HepG2 (cell line): ENCODE results near the gene TIAM2.
A peak's percentile ranks its signal among the peaks of the same experiment; 100 is the strongest.

Experiments
- ARNTL ChIP-seq: sonication (generic); formaldehyde crosslinking; IDR thresholded peaks from 2 replicates; pipeline ENCODE4 v1.4.0; 2020; ENCODE audit warnings: mild to moderate bottlenecking, missing genetic modification reagents
- CREB1 ChIP-seq, 2 experiments: fragments of 450-650 bp in 1 of 2; IDR thresholded peaks; 2 replicates each; pipeline ENCODE4 v1.6.1; 2016 to 2017; ENCODE audit warnings: control low read depth in 1 of 2, mild to moderate bottlenecking in 1 of 2, missing compliant biosample characterization in 1 of 2, missing genetic modification characterization in 1 of 2
- EP300 ChIP-seq, 3 experiments: sonication (generic) in 1 of 3; formaldehyde crosslinking in 1 of 3; IDR thresholded peaks; 2 replicates each; pipeline versions ENCODE4 v1.5.1 to v1.6.1; 2011 to 2020; ENCODE audit warnings: low read depth in 2 of 3, low read length in 2 of 3, borderline replicate concordance in 1 of 3, improper control_type of control experiment in 1 of 3, mild to moderate bottlenecking in 1 of 3, missing genetic modification reagents in 1 of 3, moderate library complexity in 1 of 3
- MAFK ChIP-seq, 2 experiments: IDR thresholded peaks in 1 of 2; conservative IDR thresholded peaks in 1 of 2; 2 replicates each; pipeline ENCODE4 v1.6.1; 2011; ENCODE audit warnings: improper control_type of control experiment in 2 of 2, low read length in 2 of 2
- POLR2A ChIP-seq, 2 experiments: IDR thresholded peaks; 2 replicates each; pipeline ENCODE4 v1.6.1; 2011; ENCODE audit warnings: low read depth in 2 of 2, low read length in 2 of 2, mild to moderate bottlenecking in 1 of 2, moderate library complexity in 1 of 2; ENCODE audit not compliant: insufficient read depth in 1 of 2
- REXO4 ChIP-seq: sonication (generic); formaldehyde crosslinking; IDR thresholded peaks from 2 replicates; pipeline ENCODE4 v1.8.0; 2022; ENCODE audit warnings: missing genetic modification reagents, mild to moderate bottlenecking, borderline replicate concordance
- ZNF180 ChIP-seq: sonication (generic); formaldehyde crosslinking; IDR thresholded peaks from 2 replicates; pipeline ENCODE4 v1.4.0; 2020; ENCODE audit warnings: low read depth, missing genetic modification reagents, borderline replicate concordance
- ZNF234 ChIP-seq: sonication (generic); formaldehyde crosslinking; conservative IDR thresholded peaks from 2 replicates; pipeline ENCODE4 v1.5.1; 2020; ENCODE audit warnings: mild to moderate bottlenecking, missing genetic modification reagents
- TF ChIP-seq, protein P1 (sequence below): sonication (generic); formaldehyde crosslinking; conservative IDR thresholded peaks from 2 replicates; pipeline ENCODE4 v1.8.1; 2023; ENCODE audit warnings: missing genetic modification reagents
- TF ChIP-seq, protein P2 (sequence below): sonication (generic); formaldehyde crosslinking; IDR thresholded peaks from 2 replicates; pipeline ENCODE4 v1.5.1; 2020; ENCODE audit warnings: mild to moderate bottlenecking, missing genetic modification reagents, moderate library complexity
- TF ChIP-seq, protein P3 (sequence below): sonication (generic); formaldehyde crosslinking; IDR thresholded peaks from 2 replicates; pipeline ENCODE4 v1.4.0; 2020; ENCODE audit warnings: missing genetic modification reagents

DNA sequence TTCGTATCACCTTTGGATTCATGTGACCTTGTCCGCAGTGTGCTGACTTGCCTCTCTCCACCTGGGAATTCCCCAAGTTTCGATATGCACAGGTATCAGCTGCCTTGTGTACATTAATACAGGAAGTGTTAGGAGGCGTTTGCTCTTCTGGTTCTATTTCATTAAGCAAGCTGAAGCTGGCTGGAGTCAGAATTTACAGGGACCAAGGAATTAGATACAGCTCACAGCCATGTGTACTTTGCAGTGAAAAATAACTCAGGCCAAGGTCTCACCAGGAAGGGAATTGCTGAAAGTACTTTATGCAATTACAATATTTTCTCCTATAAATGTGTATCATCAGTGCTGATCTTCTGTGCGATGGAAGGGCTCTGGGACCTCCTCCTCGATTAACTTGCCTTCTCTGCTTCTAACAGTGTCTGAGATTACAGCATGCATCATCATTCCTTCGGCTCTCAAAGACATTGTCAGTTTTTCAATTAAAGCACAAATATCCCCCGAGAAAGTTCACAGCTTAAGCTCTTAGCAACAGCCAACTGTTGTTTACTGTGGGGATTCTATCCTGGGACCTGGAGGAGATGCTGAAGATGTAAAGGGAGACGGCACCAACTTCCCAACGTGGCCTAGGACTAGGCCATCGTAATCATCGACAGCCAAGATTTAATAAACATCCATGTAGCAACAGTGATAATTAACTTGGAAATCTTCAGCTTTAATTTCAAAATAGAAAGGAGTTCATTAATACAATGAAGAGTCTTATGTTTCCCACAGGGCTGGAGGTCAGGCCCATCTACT, 13.8 kb upstream of the TIAM2 start:
- TF ChIP-seq CREB1 (IDR thresholded peaks at IDR 0.05) (no peak), CREB1 (CRISPR knock-in tag; IDR thresholded peaks at IDR 0.05) (no peak), POLR2A (IDR thresholded peaks at IDR 0.05; ENCODE audit: insufficient read depth in 1 of 2, low read depth in 2 of 2, low read length in 2 of 2) (no peak), ZNF234 (no peak), REXO4 (CRISPR knock-in tag) (no peak), ZNF180 (no peak), MAFK (conservative IDR thresholded peaks at IDR 0.05 in 1 of 2, IDR thresholded peaks at IDR 0.05 in 1 of 2; ENCODE audit: low read length in 2 of 2) (no peak), ARNTL (CRISPR knock-in tag) (no peak), EP300 (IDR thresholded peaks at IDR 0.05; ENCODE audit: low read depth in 2 of 2, low read length in 2 of 2) (no peak), EP300 (CRISPR knock-in tag; IDR thresholded peaks at IDR 0.05; ENCODE audit: borderline replicate concordance) (no peak)
- TF ChIP-seq, protein P1, sequence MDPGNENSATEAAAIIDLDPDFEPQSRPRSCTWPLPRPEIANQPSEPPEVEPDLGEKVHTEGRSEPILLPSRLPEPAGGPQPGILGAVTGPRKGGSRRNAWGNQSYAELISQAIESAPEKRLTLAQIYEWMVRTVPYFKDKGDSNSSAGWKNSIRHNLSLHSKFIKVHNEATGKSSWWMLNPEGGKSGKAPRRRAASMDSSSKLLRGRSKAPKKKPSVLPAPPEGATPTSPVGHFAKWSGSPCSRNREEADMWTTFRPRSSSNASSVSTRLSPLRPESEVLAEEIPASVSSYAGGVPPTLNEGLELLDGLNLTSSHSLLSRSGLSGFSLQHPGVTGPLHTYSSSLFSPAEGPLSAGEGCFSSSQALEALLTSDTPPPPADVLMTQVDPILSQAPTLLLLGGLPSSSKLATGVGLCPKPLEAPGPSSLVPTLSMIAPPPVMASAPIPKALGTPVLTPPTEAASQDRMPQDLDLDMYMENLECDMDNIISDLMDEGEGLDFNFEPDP (CRISPR knock-in tag): no peak
- TF ChIP-seq, protein P2, sequence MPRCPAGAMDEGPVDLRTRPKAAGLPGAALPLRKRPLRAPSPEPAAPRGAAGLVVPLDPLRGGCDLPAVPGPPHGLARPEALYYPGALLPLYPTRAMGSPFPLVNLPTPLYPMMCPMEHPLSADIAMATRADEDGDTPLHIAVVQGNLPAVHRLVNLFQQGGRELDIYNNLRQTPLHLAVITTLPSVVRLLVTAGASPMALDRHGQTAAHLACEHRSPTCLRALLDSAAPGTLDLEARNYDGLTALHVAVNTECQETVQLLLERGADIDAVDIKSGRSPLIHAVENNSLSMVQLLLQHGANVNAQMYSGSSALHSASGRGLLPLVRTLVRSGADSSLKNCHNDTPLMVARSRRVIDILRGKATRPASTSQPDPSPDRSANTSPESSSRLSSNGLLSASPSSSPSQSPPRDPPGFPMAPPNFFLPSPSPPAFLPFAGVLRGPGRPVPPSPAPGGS (CRISPR knock-in tag): peak; percentile 84
- TF ChIP-seq, protein P3, sequence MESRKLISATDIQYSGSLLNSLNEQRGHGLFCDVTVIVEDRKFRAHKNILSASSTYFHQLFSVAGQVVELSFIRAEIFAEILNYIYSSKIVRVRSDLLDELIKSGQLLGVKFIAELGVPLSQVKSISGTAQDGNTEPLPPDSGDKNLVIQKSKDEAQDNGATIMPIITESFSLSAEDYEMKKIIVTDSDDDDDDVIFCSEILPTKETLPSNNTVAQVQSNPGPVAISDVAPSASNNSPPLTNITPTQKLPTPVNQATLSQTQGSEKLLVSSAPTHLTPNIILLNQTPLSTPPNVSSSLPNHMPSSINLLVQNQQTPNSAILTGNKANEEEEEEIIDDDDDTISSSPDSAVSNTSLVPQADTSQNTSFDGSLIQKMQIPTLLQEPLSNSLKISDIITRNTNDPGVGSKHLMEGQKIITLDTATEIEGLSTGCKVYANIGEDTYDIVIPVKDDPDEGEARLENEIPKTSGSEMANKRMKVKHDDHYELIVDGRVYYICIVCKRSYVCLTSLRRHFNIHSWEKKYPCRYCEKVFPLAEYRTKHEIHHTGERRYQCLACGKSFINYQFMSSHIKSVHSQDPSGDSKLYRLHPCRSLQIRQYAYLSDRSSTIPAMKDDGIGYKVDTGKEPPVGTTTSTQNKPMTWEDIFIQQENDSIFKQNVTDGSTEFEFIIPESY (CRISPR knock-in tag): no peak
